Measurements from ENCODE around the gene MSRB3. TPM values are rescaled to one million over a fixed set of nuclear protein-coding genes. Genes with fewer than 3 reads are reported as not detected.

Gene MSRB3
- total RNA-seq, 1 donor from 2014 or later, result 66.5 TPM

DNA sequence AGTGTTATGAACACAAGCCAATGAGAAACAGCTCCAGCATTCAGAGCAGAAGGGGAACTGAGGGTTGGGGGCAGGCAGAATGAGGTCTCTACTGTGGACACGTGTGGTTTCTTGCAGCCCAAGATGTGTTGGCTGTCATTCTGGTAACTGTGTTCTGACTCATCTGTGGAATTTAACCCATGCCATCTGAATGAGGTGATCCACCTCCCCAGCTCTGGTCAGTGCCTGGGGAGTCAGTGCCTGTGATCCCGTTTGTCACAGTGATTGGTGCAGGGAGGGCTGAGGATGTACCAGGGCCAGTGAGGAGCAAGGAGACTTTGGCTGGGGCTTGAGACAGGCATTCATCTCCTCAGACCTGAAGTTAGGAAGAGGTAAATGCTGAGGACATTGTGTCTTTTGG, 216.8 kb downstream of the MSRB3 start:
- DNase-seq (ENCODE audit: low spot score), result no peak

DNA sequence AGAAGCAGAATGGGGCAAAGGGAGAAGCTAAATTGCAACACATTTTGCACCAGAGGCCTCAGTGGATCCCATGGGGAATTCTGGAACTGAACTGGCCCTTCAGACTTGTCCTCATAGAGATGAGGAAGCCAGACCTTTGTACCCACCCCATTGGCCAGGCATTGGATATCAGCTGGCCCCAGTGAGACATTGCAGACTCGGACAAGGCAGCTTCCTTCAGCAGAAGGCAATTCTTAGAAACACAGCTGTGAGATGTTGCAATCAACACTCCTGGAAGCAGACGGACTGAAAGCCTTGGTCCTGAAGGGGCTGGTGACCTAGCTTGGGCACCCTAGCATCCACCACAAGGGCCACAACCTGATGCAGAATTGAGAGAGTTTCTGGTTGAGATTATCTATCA, 218.1 kb downstream of the MSRB3 start:
- DNase-seq (ENCODE audit: low spot score), result no peak

DNA sequence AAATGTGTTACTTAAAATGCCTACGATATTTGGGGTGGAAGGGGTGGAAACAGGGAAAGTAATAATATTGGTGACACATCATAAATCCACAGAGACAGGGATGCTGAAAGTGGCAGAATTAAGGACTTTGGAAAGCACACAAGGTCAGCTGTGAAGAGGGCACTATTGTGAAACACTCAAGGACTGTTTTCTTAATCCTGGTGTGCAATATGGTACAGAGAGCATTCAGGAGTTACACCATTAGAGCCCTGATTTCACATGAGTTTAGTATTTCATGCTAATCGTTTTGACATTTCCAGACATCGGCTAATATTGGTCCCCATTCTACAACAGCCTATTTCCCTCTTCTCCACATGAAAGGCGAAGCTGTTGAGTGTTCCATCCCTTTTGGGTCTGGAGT, 219.2 kb downstream of the MSRB3 start:
- no peak for DNase-seq (ENCODE audit: low spot score)

DNA sequence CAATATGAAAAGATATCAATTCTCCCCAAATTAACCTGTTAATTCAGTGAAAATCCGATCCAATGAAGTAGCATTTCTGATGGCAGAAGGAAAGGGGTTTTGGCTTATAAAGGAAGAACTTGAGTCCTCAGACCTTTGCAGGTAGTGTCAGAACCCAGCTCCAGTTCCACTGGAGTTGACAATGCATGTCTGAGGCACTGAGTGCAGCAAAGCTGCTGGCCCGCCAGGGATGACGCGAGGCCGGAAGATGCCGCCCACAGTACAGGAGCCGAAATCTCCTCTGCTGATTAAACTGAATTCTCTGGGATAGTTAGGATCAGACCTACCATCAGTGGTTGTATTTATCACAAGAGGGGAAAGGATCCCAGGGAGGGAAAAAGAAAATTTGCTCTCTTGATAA, 220.7 kb downstream of the MSRB3 start:
- no peak for DNase-seq (ENCODE audit: low spot score)

DNA sequence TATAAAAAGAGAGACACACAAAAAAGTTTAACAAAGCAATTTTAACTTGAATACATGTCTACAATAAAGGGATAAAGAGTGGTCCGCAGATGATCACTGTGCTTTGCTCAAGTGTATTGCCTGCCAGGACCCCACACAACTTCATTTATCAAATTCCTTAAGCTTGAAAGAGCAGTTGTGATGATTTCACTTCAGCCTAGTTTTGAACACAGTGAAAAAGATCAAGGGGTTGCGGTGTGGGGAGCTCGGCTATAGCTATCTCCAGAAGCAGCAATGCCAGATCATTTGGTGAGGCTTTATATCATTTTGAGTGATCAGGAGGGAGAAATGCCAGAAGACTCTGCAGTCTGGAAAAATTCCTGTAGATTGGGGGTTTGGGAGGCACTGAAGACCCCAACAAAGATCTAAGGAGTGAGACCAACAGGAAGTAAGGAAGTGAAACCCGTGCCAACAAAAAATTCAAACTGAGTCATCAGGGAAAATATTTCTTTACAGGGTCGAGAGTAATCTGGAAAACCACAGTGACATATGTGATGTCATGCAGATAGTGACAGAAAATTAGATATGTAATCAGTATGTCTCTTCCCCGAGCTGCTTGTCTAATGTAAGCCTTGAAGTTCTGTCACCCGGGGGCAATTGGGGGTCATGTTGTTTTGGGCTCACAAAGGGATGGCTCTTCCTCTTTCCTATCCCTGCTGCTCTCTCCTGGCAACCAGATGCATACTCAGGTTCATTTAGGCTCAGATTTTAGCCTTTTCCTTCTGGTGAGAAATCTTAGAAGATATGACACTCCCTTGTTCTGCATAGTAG, 221.8 kb downstream of the MSRB3 start:
- DNase-seq (ENCODE audit: low spot score), result no peak

DNA sequence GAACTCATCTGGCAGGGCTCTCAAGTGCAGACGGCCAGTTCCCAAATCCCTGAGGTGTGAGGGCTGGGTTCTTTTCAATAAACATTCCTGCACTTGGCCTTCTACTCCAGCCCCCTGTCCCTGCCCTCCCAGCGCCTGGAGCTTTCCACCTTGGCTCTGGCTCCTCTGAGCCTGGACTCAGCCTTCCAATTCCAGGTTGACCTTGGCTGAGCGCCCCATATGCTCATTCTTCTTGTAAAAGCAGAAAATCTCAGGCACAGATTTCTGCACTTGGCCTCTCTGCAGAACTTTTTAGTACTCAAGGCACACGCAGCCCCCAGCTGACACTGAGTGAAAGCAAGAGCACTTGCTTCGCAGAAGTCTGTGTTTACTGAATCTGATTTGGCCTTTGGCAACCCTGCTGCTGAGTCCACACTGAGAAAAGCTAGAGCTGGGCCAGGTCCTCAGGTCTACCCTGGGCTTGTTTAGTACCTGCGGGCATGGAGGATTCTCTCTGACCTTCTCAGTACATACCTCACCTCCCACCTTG, 222.7 kb downstream of the MSRB3 start:
- DNase-seq (ENCODE audit: low spot score), result no peak

DNA sequence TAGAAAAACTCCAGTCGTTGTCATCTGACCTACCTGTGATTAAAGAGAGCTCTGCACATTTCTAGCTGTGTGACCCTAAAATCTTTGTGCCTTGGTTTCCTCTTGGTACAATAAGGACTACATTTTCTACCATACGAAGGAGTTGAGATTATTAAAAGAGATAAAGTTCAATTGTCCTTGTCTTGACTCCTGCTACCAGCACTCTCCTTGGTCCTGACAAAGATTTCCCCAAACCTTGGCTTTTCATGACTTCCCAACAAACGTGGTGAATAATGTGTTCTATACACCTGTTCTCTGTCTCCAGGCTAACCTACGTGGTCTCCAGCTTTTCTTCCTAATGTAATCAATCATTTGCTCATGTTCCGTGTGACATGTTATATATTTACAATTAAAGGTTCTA, 223.5 kb downstream of the MSRB3 start:
- no peak for DNase-seq (ENCODE audit: low spot score)

DNA sequence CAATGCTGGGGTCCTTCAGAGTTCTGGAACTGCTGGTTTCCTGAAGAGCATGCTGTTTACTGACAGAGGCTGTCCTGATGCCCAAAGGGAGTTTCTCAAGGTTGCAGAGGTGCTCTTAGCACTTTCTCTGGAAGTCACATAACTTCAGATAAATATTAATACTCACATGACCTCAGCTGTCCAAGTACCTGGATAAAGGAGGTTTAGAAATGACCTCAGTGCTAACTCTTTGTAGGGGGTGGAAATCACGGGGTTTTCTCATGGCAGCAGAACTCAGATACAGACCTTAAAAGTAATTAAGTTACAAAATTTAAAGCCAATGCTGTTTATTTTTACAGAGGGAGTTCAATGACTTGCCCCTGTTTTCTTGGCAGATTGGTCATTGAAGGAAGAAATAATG, 225.9 kb downstream of the MSRB3 start:
- DNase-seq (ENCODE audit: low spot score), result no peak

DNA sequence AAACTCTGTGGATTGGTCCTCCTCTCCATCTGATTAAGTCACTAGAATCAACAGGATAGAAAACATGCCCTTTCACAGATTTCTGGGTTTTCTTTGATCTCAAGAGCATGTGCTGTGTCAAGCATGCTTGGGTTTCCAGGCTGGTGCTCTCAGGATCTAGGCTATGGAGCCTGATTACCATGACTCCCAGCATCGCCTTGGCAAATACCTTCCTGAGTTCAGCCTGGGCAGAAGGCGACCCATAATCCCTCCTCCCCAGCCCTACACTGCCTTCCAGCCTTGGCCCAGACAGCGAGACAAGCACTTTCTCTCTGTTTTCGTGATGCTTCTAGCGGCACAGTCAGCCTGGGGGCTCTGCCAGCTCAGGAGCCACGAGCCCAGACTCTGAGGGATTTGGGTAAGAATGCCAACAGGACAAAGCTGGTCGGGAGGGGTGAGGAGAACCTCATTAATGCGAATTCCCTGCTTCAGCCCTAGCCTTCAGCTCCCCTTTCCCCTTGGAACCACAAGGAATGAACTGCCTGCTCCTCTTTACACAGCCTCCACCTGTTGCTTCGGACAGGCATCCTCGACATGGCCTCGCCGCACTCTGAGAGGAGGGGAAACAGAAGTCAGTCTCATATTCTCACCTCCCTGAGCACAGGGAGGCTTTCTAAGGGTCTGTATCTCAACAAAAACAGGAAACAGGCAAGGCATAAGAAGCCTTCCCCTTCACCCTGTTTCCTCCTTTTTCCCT, 227.1 kb downstream of the MSRB3 start:
- no peak for DNase-seq (ENCODE audit: low spot score)

DNA sequence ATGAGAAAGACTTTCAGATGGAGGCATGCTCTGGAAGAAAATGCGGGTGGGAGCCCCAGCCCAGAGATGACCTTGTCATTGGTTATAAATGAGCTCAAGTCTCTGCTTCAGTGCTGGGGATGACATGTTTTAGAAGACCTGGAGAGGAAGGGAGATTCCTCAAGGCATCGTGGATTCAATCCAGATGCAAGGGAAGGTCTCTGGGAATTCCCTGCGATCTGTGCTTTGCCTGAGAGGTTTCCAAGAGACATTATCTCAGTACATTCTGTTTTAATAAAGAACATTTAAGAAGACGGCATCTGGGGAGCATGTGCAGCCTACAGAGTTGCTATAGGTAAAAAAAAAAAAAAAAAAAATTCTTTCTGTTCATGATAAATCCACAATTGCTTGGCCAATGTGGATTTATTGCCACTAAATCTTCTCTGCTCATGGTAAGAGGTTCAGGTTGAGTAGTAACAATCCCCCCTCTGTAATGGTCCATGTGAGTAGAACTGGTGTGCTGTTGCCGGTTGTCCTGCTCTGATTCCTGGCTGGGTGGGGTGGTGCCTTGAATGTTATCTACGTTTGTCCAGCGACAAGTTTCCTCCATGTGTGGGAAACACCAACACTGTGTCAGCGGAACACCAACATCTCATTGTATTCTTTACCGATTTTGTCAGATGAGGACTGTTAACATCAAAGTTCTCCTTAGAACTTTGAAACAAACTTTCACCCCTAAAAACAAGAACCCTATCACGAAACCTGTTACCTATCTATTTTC, 230.0 kb downstream of the MSRB3 start:
- no peak for DNase-seq (ENCODE audit: low spot score)

DNA sequence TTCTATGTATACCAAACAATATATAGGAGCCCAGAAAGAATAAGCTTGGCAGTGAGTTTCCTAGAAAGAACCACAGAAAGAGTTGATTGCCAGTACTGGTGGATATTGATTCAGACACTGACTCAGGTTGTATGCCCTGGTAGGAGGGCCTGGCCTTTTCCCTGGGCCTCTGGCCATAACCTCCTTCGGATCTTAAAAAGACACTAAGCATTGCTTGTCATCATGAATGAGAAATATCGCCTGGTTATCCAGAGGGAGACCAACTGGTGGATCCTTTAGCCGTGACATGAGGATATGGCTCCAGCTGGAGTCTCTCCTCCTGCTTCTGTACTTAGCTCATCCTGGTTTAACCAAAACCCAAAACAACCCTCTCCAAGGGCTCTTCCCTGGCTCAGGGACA, 231.5 kb downstream of the MSRB3 start:
- DNase-seq (ENCODE audit: low spot score), result no peak

DNA sequence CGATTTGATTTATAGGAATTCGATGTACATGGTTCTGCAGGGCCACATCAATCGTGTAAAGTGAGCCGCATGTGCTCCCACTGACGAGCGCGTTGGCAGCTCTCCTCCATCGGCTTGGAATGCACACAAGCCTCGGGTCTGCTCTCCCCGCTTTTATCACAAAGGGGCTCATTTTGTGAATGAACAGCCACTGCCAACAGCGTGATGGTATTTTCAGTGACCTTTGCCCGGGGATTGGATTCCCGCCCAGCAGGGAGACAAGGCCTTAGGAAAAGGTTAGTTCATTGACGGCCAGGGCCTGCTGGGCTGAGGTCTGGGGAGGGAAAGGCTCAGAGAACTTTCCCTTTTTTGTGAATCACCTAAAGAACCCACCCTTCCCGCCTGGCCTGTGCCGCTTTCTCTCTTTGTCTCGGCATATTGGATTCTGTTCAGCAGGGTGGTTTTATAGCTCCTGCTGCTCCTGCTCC, 232.1 kb downstream of the MSRB3 start:
- no peak for DNase-seq (ENCODE audit: low spot score)

DNA sequence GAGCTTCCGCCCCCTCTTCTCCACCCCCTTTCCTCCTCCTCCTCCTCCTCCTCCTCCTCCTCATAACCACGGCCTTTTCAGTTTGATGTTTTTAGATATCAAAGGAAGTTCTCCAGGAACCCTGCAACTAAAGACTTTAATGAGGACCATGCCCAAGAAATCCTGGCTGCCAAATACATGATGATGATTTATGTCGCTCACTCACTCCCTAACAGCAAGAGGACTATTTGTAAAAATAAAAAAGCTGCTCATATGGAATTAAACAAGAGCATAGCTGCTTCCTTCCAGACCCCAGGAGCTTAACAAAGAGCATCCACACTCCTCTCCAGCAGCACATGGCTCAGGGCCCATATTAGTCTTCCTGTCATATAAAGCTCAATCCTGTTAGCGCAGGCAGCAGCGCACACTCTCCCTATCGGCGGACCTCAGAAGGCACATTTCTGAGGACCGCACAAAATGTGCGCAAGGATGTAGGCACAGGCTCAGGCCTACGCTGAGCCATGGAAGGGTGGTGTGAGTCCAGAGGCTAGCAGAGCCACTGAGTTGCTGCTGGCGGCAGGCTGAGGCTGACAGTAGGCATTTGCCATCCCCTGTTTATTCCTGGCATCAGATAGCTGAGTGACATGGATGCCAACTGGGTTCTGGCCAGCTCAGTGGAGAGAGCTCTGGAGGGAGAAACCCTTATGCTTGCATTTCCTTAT, 232.8 kb downstream of the MSRB3 start:
- DNase-seq (ENCODE audit: low spot score), result no peak

DNA sequence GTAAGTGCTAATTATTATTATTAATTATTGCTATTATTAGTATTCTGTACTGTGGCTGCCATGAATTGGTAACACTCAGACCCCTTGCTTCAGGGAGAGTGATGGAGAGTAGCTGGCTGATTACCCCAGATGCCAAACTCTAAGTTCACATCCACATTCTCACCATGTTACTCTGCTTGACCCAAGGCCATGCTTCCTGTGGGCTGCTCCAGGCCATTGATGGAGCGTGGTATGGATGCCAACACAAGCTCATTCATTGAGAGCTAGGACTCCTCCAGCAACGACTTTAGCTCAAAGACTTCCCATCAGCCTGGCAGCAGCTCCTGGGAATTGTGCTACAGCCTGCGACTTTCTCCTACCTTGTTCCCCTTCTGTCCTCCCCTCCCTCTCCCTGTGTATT, 233.4 kb downstream of the MSRB3 start:
- DNase-seq (ENCODE audit: low spot score), result no peak

Other genes starting within 250 kb of the MSRB3 start
- gene WIF1, start 157.4 kb upstream of the MSRB3 start, total RNA-seq, result 0.29 TPM
- 27.5 TPM for gene LEMD3, start 109.1 kb upstream of the MSRB3 start, total RNA-seq

Measured in ureter (tissue), 1 donor.